ENCODE data around the gene FILIP1.

DNA sequence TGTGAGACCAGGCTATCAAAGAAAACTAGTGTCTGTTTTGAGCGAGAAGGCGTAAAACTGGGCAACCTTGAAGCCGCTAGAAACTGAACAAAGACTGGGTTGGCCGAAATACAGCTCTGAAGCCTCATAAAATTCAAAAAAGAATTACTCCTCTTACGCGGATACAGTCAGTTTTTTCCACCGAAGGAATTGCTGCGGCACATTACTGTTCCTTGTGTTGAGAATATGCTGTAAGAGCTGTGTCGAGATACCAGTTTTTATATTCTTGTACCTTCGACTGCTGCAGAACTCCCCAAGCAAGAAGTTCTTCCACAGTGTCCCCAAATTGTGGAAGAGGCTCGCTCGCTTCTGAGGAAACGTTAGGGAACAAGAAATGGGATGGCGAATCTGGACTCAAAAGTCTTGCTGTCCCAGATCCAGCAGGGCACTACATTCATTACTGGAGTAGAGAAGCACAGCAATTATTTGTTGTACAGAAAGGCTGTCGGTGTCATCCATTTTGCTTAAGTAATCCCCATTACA lies 249.5 kb downstream of the FILIP1 start:
- TF ChIP-seq CTCF (IDR thresholded peaks at IDR 0.05; ENCODE audit: insufficient read depth, low read length, poor library complexity, severe bottlenecking), result no peak
- TF ChIP-seq EZH2phosphoT487 (conservative IDR thresholded peaks at IDR 0.05; ENCODE audit: low read length), result no peak

All from SU-DHL-6 (cell line).